HFFc6 (cell line): ENCODE data around the gene EVI5. TPM values are rescaled to one million over a fixed set of nuclear protein-coding genes. Genes with fewer than 3 reads are reported as not detected.

Experiments used
- DNase-seq: peaks from one replicate; pipeline ENCODE4 v3.0.0-alpha.2; 2018
- H3K27ac Mint-ChIP-seq: 2 replicates; pipeline ENCODE4 v1.8.0; 2020; ENCODE audit warnings: mild to moderate bottlenecking, mixed read lengths
- H3K27me3 Mint-ChIP-seq: 2 replicates; pipeline ENCODE4 v1.8.0; 2021; ENCODE audit warnings: mild to moderate bottlenecking, moderate library complexity, mixed read lengths; ENCODE audit not compliant: insufficient read depth
- H3K36me3 Mint-ChIP-seq: 2 replicates; pipeline ENCODE4 v1.8.0; 2021; ENCODE audit warnings: low read depth, mixed read lengths
- H3K4me1 Mint-ChIP-seq: 2 replicates; pipeline ENCODE4 v1.8.0; 2020; ENCODE audit warnings: low read depth, mixed read lengths
- H3K4me3 Mint-ChIP-seq: 2 replicates; pipeline ENCODE4 v1.8.0; 2020; ENCODE audit warnings: mild to moderate bottlenecking, moderate library complexity, mixed read lengths
- H3K9me3 Mint-ChIP-seq: 2 replicates; pipeline ENCODE4 v1.8.0; 2020; ENCODE audit warnings: mild to moderate bottlenecking, mixed read lengths
- CTCF ChIP-seq: fragments of 200-600 bp; sonication (generic); IDR thresholded peaks from 2 replicates; pipeline ENCODE4 v1.5.0; 2021; ENCODE audit warnings: antibody characterized with exemption, mild to moderate bottlenecking
- total RNA-seq, 6 experiments: library from RNA; stranded (reverse); fragmentation: NEBNext Ultra II Directional; extraction: Animal tissue kit (Norgen Biotek cat#: 25700); gene quantifications; 2 replicates in 1 of 6; 3 replicates in 5 of 6; pipeline ENCODE4 v1.2.3, GENCODE V29; 2021

Gene EVI5
- total RNA-seq, 6 experiments from 2014 or later: 31.7 to 43.7 (median 34.0) TPM

- peak overlapping the region; percentile 99 for H3K4me3 Mint-ChIP-seq
- peaks cover 6% of the 10 kb centered on the region for H3K27me3 Mint-ChIP-seq
- TF ChIP-seq CTCF: no peak
- no peak for DNase-seq
- H3K36me3 Mint-ChIP-seq: peaks cover 44% of the 10 kb centered on the region
- H3K4me1 Mint-ChIP-seq: peaks cover 39% of the 10 kb centered on the region
- H3K27ac Mint-ChIP-seq: peak overlapping the region; percentile 99
- H3K9me3 Mint-ChIP-seq: no peaks in the 10 kb centered on the region
Observed at GRCh38 chr1:92831368-92831761, 46.5 kb upstream of the EVI5 start.

GRCh38 chr1:92826792-92827191 is 41.9 kb upstream of the EVI5 start:
- Mint-ChIP-seq H3K27ac (no peak overlapping the region), H3K4me3 (no peak overlapping the region), H3K9me3 (no peaks in the 10 kb centered on the region), H3K36me3 (no peaks in the 10 kb centered on the region), H3K4me1 (peaks cover 11% of the 10 kb centered on the region), H3K27me3 (0 out of 2 replicates have a peak, but pooled peaks cover under 1% of the 10 kb centered on the region)
- DNase-seq: no peak
- TF ChIP-seq CTCF: no peak

- Mint-ChIP-seq H3K9me3 (no peaks in the 10 kb centered on the region), H3K27me3 (peaks cover 2% of the 10 kb centered on the region), H3K4me3 (no peak overlapping the region; the same call in 1 of the 2 replicates), H3K4me1 (peaks cover 28% of the 10 kb centered on the region), H3K36me3 (no peaks in the 10 kb centered on the region), H3K27ac (peak overlapping the region; percentile 75)
- TF ChIP-seq CTCF: no peak
- peak; percentile 78 for DNase-seq
Observed at GRCh38 chr1:92822879-92823278, 38.0 kb upstream of the EVI5 start.

- H3K9me3 Mint-ChIP-seq: no peaks in the 10 kb centered on the region
- no peak overlapping the region for H3K27ac Mint-ChIP-seq
Observed at GRCh38 chr1:92820551-92820950, 35.6 kb upstream of the EVI5 start.

GRCh38 chr1:92820024-92820423 is 35.1 kb upstream of the EVI5 start:
- peak; percentile 39 for DNase-seq
- TF ChIP-seq CTCF: no peak
- Mint-ChIP-seq H3K4me1 (peaks cover 28% of the 10 kb centered on the region), H3K36me3 (no peaks in the 10 kb centered on the region), H3K9me3 (no peaks in the 10 kb centered on the region), H3K27ac (no peak overlapping the region), H3K27me3 (peaks cover 2% of the 10 kb centered on the region), H3K4me3 (no peak overlapping the region)

More at GRCh38 chr1:92820551-92820950, 35.6 kb upstream of the EVI5 start:
- peaks cover 2% of the 10 kb centered on the region for H3K27me3 Mint-ChIP-seq
- no peak for DNase-seq
- no peak overlapping the region for H3K4me3 Mint-ChIP-seq
- H3K36me3 Mint-ChIP-seq: no peaks in the 10 kb centered on the region
- peaks cover 28% of the 10 kb centered on the region for H3K4me1 Mint-ChIP-seq
- no peak for TF ChIP-seq CTCF
